CD4-positive, alpha-beta memory T cell (primary cell): ENCODE measurements around the gene ALG12. TPM values are rescaled to one million over a fixed set of nuclear protein-coding genes. Genes with fewer than 3 reads are reported as not detected.

Source experiments
- CTCF ChIA-PET: fragments of 350-600 bp; sonication (Branson Sonifier 250); formaldehyde crosslinking; loops from one replicate; lab custom pipeline; 2021; ENCODE audit warnings: inconsistent platforms; ENCODE audit not compliant: partially characterized antibody; lab: Charles Lee
- POLR2A ChIA-PET: fragments of 350-600 bp; sonication (Branson Sonifier 250); formaldehyde crosslinking; loops from one replicate; lab custom pipeline; 2021; ENCODE audit not compliant: partially characterized antibody; lab: Charles Lee
- DNase-seq, 5 donors: peaks; one replicate each; pipeline versions ENCODE4 v3.0.0 to v3.0.0-alpha.2; 2020 to 2022; ENCODE audit warnings: mixed read lengths in 1 of 5
- H3K27ac ChIP-seq: one replicate; pipeline ENCODE4 v1.7.0; 2013; ENCODE audit warnings: low read depth, low read length
- H3K27me3 ChIP-seq: 2 replicates; pipeline ENCODE4 v1.7.0; 2013; ENCODE audit warnings: mild to moderate bottlenecking, low read length, moderate library complexity; ENCODE audit not compliant: insufficient read depth
- H3K36me3 ChIP-seq: 2 replicates; pipeline ENCODE4 v1.7.0; 2013; ENCODE audit warnings: mild to moderate bottlenecking, low read length, moderate library complexity; ENCODE audit not compliant: insufficient read depth
- H3K4me1 ChIP-seq: 2 replicates; pipeline ENCODE4 v1.7.0; 2013; ENCODE audit warnings: mild to moderate bottlenecking, low read length, moderate library complexity; ENCODE audit not compliant: insufficient read depth
- H3K4me3 ChIP-seq, 2 donors: one replicate each; pipeline ENCODE4 v1.7.0; 2013; ENCODE audit warnings: low read length in 2 of 2, mild to moderate bottlenecking in 1 of 2
- H3K9me3 ChIP-seq, 2 donors: one replicate each; pipeline ENCODE4 v1.7.0; 2013; ENCODE audit warnings: low read length in 2 of 2, control low read depth in 1 of 2; ENCODE audit not compliant: control insufficient read depth in 1 of 2
- H3K27ac Mint-ChIP-seq, 7 donors: one replicate each; pipeline ENCODE4 v1.8.0; 2020 to 2021; ENCODE audit warnings: mixed read lengths in 7 of 7, mild to moderate bottlenecking in 6 of 7, inconsistent platforms in 3 of 7, moderate library complexity in 3 of 7
- H3K27me3 Mint-ChIP-seq, 2 donors: one replicate each; pipeline ENCODE4 v1.8.0; 2020 to 2021; ENCODE audit warnings: mixed read lengths in 2 of 2
- H3K36me3 Mint-ChIP-seq, 2 donors: one replicate each; pipeline ENCODE4 v1.8.0; 2020 to 2021; ENCODE audit warnings: mixed read lengths in 2 of 2, inconsistent platforms in 1 of 2, mild to moderate bottlenecking in 1 of 2
- H3K4me1 Mint-ChIP-seq, 4 donors: one replicate each; pipeline ENCODE4 v1.8.0; 2020 to 2021; ENCODE audit warnings: mixed read lengths in 4 of 4, mild to moderate bottlenecking in 1 of 4
- H3K4me3 Mint-ChIP-seq, 8 donors: one replicate each; pipeline ENCODE4 v1.8.0; 2020 to 2021; ENCODE audit warnings: mixed read lengths in 8 of 8, mild to moderate bottlenecking in 7 of 8, moderate library complexity in 6 of 8, inconsistent platforms in 3 of 8
- H3K9me3 Mint-ChIP-seq, 8 donors: one replicate each; pipeline ENCODE4 v1.8.0; 2020 to 2021; ENCODE audit warnings: mixed read lengths in 8 of 8, mild to moderate bottlenecking in 5 of 8, inconsistent platforms in 3 of 8, moderate library complexity in 1 of 8
- intact Hi-C: fragments of 100-400 bp; cut with micrococcal nuclease; formaldehyde crosslinking; loops from one replicate; pipeline ENCODE4 v1.15.1; 2023
- polyA plus RNA-seq, 2 donors: library from polyadenylated mRNA; unstranded; fragments of 300-500 nt; fragmentation: Illumina TruSeq; gene quantifications; one replicate each; pipeline ENCODE4 v1.2.3, GENCODE V29; 2021
- total RNA-seq, 2 experiments: library from RNA; stranded (reverse); gene quantifications; one replicate each; pipeline ENCODE4 v1.2.3, GENCODE V29; 2021

The ALG12 gene
- total and polyA plus RNA-seq, 4 experiments from 2014 or later, result 16.9 to 27.2 (median 19.3) TPM

DNA sequence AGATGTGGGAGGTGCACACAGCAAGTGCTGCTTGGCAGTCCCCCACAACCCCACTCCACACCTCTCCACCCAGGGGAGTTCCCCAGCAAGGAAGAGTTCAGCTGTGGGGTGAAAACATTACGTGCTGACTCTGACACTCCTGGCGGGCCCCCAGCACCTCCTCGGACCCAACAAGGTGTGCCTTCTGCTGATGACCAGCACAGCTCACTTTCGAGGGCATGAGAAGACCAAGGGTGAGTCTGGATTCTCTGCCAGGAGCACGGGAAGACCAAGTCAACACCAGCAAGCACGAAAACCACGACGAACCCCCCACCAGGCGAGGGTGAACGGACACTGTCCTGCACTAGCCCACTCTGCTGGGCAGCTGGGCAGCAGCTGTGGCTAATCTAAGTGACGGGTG lies 1.4 kb downstream of the ALG12 start:
- Mint-ChIP-seq H3K4me3 (peak overlapping the region; percentile 86 to 96 (median 94)), H3K27ac (peak overlapping the region in 5 of 7 donors; percentile 79 to 98 (median 95)), H3K4me1 (peaks cover 12 to 35% (median 21%) of the 10 kb centered on the region in 4 donors), H3K9me3 (no peaks in the 10 kb centered on the region), H3K36me3 (peaks cover 4 to 22% of the 10 kb centered on the region in 2 donors), H3K27me3 (no peaks in the 10 kb centered on the region)
- Histone ChIP-seq H3K27me3 (no peaks in the 10 kb centered on the region), H3K36me3 (peaks cover 26% of the 10 kb centered on the region), H3K27ac (no peak overlapping the region), H3K9me3 (no peaks in the 10 kb centered on the region), H3K4me1 (peaks cover 25% of the 10 kb centered on the region), H3K4me3 (peak overlapping the region in 1 of 2 donors; percentile 11)
- POLR2A ChIA-PET, result interaction anchor here (0.6 to 2.1 kb wide), 8 partner anchors 9 to 149 kb away, joined by 3 to 8 read pairs (median 4); no protein-coding TSS in a partner anchor
- CTCF ChIA-PET, result interaction anchor here (1.0 to 1.1 kb wide), 2 partner anchors 62 to 149 kb away, joined by 3 to 4 read pairs; no protein-coding TSS in a partner anchor
- intact Hi-C loops, result no loop called here
- no peak for DNase-seq

DNA sequence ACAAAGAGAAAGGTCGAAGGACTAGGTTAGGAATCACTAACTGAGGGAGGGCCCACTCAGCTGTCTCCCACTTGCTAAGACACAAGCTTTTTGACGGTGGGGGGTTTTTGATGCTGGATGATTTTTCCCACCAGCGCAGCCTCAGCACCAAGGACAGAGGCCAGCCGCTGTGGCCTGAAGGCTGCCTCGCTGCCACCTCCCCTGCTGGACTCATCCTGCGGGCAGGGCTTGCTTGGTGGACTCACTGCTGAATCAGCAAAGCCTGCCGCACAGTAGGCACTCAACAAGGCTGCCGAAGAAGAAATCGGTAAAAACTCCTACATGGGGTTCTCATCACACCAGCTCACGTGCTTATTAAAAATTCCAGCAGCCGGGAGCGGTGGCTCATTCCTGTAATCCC lies 2.6 kb downstream of the ALG12 start:
- Mint-ChIP-seq H3K9me3 (no peaks in the 10 kb centered on the region), H3K4me1 (peaks cover 12 to 31% (median 18%) of the 10 kb centered on the region in 4 donors), H3K27me3 (no peaks in the 10 kb centered on the region), H3K4me3 (peak overlapping the region in 3 of 8 donors; percentile 20 to 34 (median 29)), H3K36me3 (peaks cover 4 to 21% of the 10 kb centered on the region in 2 donors), H3K27ac (peak overlapping the region in 1 of 7 donors; percentile 19)
- no peaks in the 10 kb centered on the region for H3K9me3 ChIP-seq
- CTCF ChIA-PET, result interaction anchor here (1.1 kb wide), 2 partner anchors 61 to 115 kb away, joined by 3 to 4 read pairs; no protein-coding TSS in a partner anchor
- intact Hi-C loops, result no loop called here
- no peaks in the 10 kb centered on the region for H3K27me3 ChIP-seq
- no peak overlapping the region for H3K27ac ChIP-seq
- DNase-seq, result no peak
- peaks cover 25% of the 10 kb centered on the region for H3K4me1 ChIP-seq
- POLR2A ChIA-PET, result interaction anchor here (0.8 to 1.8 kb wide), 4 partner anchors 9 to 148 kb away, joined by 3 to 6 read pairs (median 4); no protein-coding TSS in a partner anchor
- no peak overlapping the region for H3K4me3 ChIP-seq
- peaks cover 22% of the 10 kb centered on the region for H3K36me3 ChIP-seq

DNA sequence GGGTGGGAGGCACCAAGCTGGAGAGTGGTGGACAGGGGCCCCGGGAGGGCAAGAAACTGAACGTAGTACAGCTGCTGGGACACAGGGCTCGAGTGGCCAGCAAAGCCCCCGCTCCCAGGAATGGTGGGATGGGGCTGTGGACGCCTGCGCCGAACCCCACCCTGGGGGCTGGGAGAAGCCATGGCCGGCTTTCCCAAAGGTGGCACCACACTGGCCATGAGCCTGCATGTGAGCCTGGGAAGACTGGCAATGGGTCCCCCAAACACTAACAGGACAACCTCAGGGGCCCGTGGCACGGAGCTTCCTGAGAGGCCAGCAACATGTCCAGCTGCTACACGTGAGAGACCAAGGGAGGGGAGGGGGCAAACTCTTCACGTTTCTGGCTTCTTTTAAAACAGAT lies 4.0 kb downstream of the ALG12 start:
- Mint-ChIP-seq H3K4me1 (peaks cover 6 to 17% (median 8%) of the 10 kb centered on the region in 4 donors), H3K4me3 (peak overlapping the region in 1 of 8 donors; percentile 42), H3K27me3 (no peaks in the 10 kb centered on the region), H3K9me3 (no peaks in the 10 kb centered on the region), H3K36me3 (peaks cover 5 to 16% of the 10 kb centered on the region in 2 donors), H3K27ac (peak overlapping the region in 1 of 7 donors; percentile 11)
- peaks cover 16% of the 10 kb centered on the region for H3K36me3 ChIP-seq
- ChIA-PET CTCF (interaction anchor here (1.3 kb wide), 1 partner anchor 13 kb away, joined by 3 read pairs; no protein-coding TSS in a partner anchor), POLR2A (no interaction called here)
- intact Hi-C loops, result no loop called here
- no peaks in the 10 kb centered on the region for H3K9me3 ChIP-seq
- DNase-seq, result no peak
- no peaks in the 10 kb centered on the region for H3K27me3 ChIP-seq
- H3K4me1 ChIP-seq, result peaks cover 16% of the 10 kb centered on the region
- H3K27ac ChIP-seq, result no peak overlapping the region
- no peak overlapping the region for H3K4me3 ChIP-seq

DNA sequence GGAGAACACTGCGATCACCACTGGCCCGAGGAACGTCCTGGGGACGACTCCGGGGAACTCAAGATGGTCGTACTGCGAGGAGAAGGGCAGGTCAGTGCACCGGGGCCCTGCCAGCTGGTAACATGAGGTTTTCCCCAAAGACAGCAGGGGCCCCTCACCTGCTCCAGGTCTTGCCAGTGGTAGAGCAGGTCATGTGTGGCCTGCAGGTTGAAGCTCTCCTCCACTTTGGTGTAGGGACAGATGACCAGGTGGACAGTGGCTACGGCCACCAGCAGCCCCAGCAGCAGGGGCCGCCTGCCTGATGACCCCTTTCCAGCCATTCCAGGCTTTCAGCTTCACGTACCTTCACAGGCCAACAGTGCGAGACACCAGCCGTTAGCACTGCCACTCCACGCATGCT lies 4.8 kb downstream of the ALG12 start:
- H3K4me1 ChIP-seq, result peaks cover 12% of the 10 kb centered on the region
- POLR2A ChIA-PET, result no interaction called here

DNA sequence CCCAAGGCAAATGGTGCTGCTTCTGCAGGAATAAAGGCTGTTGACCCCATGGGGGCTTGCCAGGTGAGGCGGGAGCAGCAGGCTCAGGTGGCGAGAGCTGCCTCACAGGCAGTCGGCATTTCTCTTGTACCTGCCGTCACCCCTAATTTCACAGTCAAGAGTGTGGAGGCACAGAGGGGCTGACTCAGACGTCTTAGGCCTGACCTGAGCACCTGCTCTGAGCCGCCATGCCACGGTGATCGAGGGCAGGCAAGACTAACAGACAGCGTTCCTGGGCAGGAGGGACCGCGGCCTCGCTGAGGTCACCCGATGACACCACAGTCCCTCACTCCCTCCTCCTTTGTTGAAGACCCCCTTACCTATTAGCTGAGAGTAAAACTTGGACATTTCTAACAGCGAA lies 5.2 kb downstream of the ALG12 start:
- H3K4me3 Mint-ChIP-seq, result no peak overlapping the region
- intact Hi-C loops, result no loop called here
- peaks cover 6 to 15% (median 8%) of the 10 kb centered on the region in 4 donors for H3K4me1 Mint-ChIP-seq

More for the DNA sequence above, 4.8 kb downstream of the ALG12 start:
- Mint-ChIP-seq H3K36me3 (peaks cover 8 to 19% of the 10 kb centered on the region in 2 donors), H3K4me3 (no peak overlapping the region), H3K4me1 (peaks cover 6 to 15% (median 8%) of the 10 kb centered on the region in 4 donors), H3K27me3 (no peaks in the 10 kb centered on the region), H3K9me3 (no peaks in the 10 kb centered on the region), H3K27ac (no peak overlapping the region)
- Histone ChIP-seq H3K9me3 (no peaks in the 10 kb centered on the region), H3K4me3 (no peak overlapping the region), H3K36me3 (peaks cover 19% of the 10 kb centered on the region), H3K27ac (no peak overlapping the region), H3K27me3 (no peaks in the 10 kb centered on the region)
- CTCF ChIA-PET, result interaction anchor here (1.3 kb wide), 1 partner anchor 13 kb away, joined by 3 read pairs; no protein-coding TSS in a partner anchor
- DNase-seq, result no peak
- intact Hi-C loops, result no loop called here

DNA sequence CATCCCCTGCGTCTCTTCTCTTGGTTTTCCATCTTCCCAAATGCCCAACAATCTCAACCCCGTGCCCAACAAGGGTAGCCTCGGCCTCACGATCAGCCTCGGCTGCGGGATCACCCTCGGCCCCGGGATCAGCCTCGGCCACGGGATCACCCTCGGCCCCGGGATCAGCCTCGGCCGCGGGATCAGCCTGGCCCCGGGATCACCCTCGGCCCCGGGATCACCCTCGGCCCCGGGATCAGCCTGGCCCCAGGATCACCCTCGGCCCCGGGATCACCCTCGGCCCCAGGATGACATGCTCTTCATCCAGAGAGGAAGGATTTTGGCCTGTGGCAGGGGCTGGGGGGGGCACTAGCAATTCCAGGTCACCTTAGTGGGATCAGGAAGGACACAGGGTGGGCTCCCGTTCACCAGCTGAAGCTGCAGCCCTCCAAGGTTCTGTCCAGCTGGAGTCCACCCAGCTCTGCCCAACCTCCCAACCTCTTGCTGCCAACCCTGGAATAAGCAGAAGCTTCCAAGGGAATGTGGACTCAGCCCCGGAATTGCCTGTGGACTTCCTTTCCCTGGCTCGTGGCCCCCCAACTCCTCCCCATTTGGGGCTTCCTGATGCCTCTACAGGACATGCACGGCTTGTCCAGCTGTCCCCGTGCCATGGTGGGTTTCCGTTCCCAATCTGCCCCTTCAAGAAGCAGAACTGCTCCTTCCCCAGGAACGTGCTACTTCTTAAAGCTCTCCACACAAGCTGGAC lies 6.2 kb downstream of the ALG12 start:
- Histone ChIP-seq H3K9me3 (no peaks in the 10 kb centered on the region), H3K4me3 (no peak overlapping the region), H3K27ac (no peak overlapping the region), H3K36me3 (peaks cover 29% of the 10 kb centered on the region), H3K4me1 (peaks cover 7% of the 10 kb centered on the region), H3K27me3 (no peaks in the 10 kb centered on the region)
- Mint-ChIP-seq H3K4me3 (no peak overlapping the region), H3K27me3 (no peaks in the 10 kb centered on the region), H3K9me3 (no peaks in the 10 kb centered on the region), H3K36me3 (peaks cover 15 to 30% of the 10 kb centered on the region in 2 donors), H3K27ac (peak overlapping the region in 1 of 7 donors; percentile 53), H3K4me1 (peaks cover 9 to 14% (median 10%) of the 10 kb centered on the region in 4 donors)
- intact Hi-C loops, result no loop called here
- DNase-seq, result peak in 1 of 5 donors; percentile 19
- POLR2A ChIA-PET, result interaction anchor here (0.6 kb wide), 1 partner anchor 72 kb away, joined by 4 read pairs; no protein-coding TSS in a partner anchor
- CTCF ChIA-PET, result no interaction called here

More for the DNA sequence above, 5.2 kb downstream of the ALG12 start:
- Mint-ChIP-seq H3K27ac (no peak overlapping the region), H3K27me3 (no peaks in the 10 kb centered on the region), H3K9me3 (no peaks in the 10 kb centered on the region), H3K36me3 (peaks cover 8 to 20% of the 10 kb centered on the region in 2 donors)
- Histone ChIP-seq H3K4me1 (peaks cover 12% of the 10 kb centered on the region), H3K9me3 (no peaks in the 10 kb centered on the region), H3K27ac (no peak overlapping the region), H3K27me3 (no peaks in the 10 kb centered on the region), H3K36me3 (peaks cover 20% of the 10 kb centered on the region), H3K4me3 (no peak overlapping the region)
- ChIA-PET CTCF (no interaction called here), POLR2A (no interaction called here)
- DNase-seq, result no peak
